ENCODE measurements around the gene CATSPER3. TPM values are rescaled to one million over a fixed set of nuclear protein-coding genes. Genes with fewer than 3 reads are reported as not detected.

CATSPER3 gene
- total and polyA plus RNA-seq, 2 of the 13 experiments (the other 11 are each of a cell fraction or from before 2014, with no cell fraction given) = 0.33 to 0.37 TPM

GRCh38 chr5:134958755-134959154 is 9.0 kb upstream of the CATSPER3 start (continued):
- TF ChIP-seq ZBTB46 (CRISPR knock-in tag; IDR thresholded peaks at IDR 0.05; ENCODE audit: borderline replicate concordance) (no peak), ZNF766 (CRISPR knock-in tag; IDR thresholded peaks at IDR 0.05; ENCODE audit: borderline replicate concordance) (no peak), HINFP (CRISPR knock-in tag; IDR thresholded peaks at IDR 0.05; ENCODE audit: low read depth) (no peak), KLF16 (CRISPR knock-in tag; IDR thresholded peaks at IDR 0.05) (no peak), ZNF12 (CRISPR knock-in tag; IDR thresholded peaks at IDR 0.05) (no peak), ETS1 (CRISPR knock-in tag; IDR thresholded peaks at IDR 0.05) (no peak), ELF3 (CRISPR knock-in tag; IDR thresholded peaks at IDR 0.05) (0 out of 2 replicates have a peak, but pooled peaks have one; percentile 31), SKIL (CRISPR knock-in tag; IDR thresholded peaks at IDR 0.05; ENCODE audit: borderline replicate concordance) (no peak), SALL1 (CRISPR knock-in tag; IDR thresholded peaks at IDR 0.05) (peak; percentile 21; the same call in 1 of the 2 replicates), TOE1 (CRISPR knock-in tag; IDR thresholded peaks at IDR 0.05) (no peak), ATM (IDR thresholded peaks at IDR 0.05; ENCODE audit: borderline replicate concordance) (no peak), BHLHE40 (IDR thresholded peaks at IDR 0.05; ENCODE audit: low read length) (no peak), ZUFSP (CRISPR knock-in tag; IDR thresholded peaks at IDR 0.05; ENCODE audit: borderline replicate concordance) (no peak), ZEB1 (IDR thresholded peaks at IDR 0.05; ENCODE audit: insufficient replicate concordance, low read depth) (no peak), E2F5 (CRISPR knock-in tag; conservative IDR thresholded peaks at IDR 0.05) (no peak), TGIF2 (CRISPR knock-in tag; IDR thresholded peaks at IDR 0.05) (no peak), ZMYM3 (CRISPR knock-in tag; IDR thresholded peaks at IDR 0.05) (no peak), HIVEP1 (CRISPR knock-in tag; IDR thresholded peaks at IDR 0.05) (no peak), ZFP62 (CRISPR knock-in tag; IDR thresholded peaks at IDR 0.05) (no peak), TEAD3 (CRISPR knock-in tag; optimal IDR thresholded peaks at IDR 0.05; ENCODE audit: borderline replicate concordance) (no peak), CREB1 (IDR thresholded peaks at IDR 0.05) (no peak), CREB1 (CRISPR knock-in tag; IDR thresholded peaks at IDR 0.05) (no peak)
